Osteoblast (primary cell): ENCODE results near the gene ABCF2. TPM values are rescaled to one million over a fixed set of nuclear protein-coding genes. Genes with fewer than 3 reads are reported as not detected.
A peak's percentile ranks its signal among the peaks of the same experiment; 100 is the strongest.

Source experiments
- DNase-seq: peaks from one replicate; pipeline ENCODE4 v3.0.0; 2011; ENCODE audit warnings: low spot score, mixed read lengths; ENCODE audit not compliant: insufficient read length; ENCODE audit errors: missing footprints
- H2AFZ ChIP-seq: 2 replicates; pipeline ENCODE4 v1.6.0; 2011; ENCODE audit warnings: mild to moderate bottlenecking, low read length
- H3K27ac ChIP-seq: 2 replicates; pipeline ENCODE4 v1.5.1; 2011; ENCODE audit warnings: mild to moderate bottlenecking, low read depth, low read length, moderate library complexity
- H3K27me3 ChIP-seq: 2 replicates; pipeline ENCODE4 v1.6.0; 2012; ENCODE audit warnings: mild to moderate bottlenecking, control low read depth, inconsistent platforms, low read length, moderate library complexity; ENCODE audit not compliant: insufficient read depth
- H3K36me3 ChIP-seq: 2 replicates; pipeline ENCODE4 v1.5.1; 2011; ENCODE audit warnings: mild to moderate bottlenecking, low read length, control low read depth, moderate library complexity; ENCODE audit not compliant: insufficient read depth
- H3K4me1 ChIP-seq: 2 replicates; pipeline ENCODE4 v1.5.1; 2011; ENCODE audit warnings: mild to moderate bottlenecking, low read length, control low read depth, moderate library complexity; ENCODE audit not compliant: insufficient read depth
- H3K4me2 ChIP-seq: 2 replicates; pipeline ENCODE4 v1.6.0; 2011; ENCODE audit warnings: mild to moderate bottlenecking, low read length; ENCODE audit not compliant: insufficient read depth
- H3K4me3 ChIP-seq: fragments of 200-600 bp; sonication (generic); 3 replicates; pipeline ENCODE4 v1.5.1; 2012; ENCODE audit warnings: mild to moderate bottlenecking, low read length, inconsistent platforms; ENCODE audit not compliant: insufficient read depth
- H3K79me2 ChIP-seq: 2 replicates; pipeline ENCODE4 v1.6.0; 2012; ENCODE audit warnings: mild to moderate bottlenecking, low read length, control low read depth, inconsistent platforms; ENCODE audit not compliant: insufficient read depth
- H3K9me3 ChIP-seq: 2 replicates; pipeline ENCODE4 v1.5.1; 2011; ENCODE audit warnings: low read depth, low read length, control low read depth
- H4K20me1 ChIP-seq: 2 replicates; pipeline ENCODE4 v1.6.0; 2012; ENCODE audit warnings: mild to moderate bottlenecking, low read length, control low read depth; ENCODE audit not compliant: insufficient read depth
- CTCF ChIP-seq: IDR thresholded peaks from 2 replicates; pipeline ENCODE4 v1.5.1; 2011; ENCODE audit warnings: mild to moderate bottlenecking, low read depth, low read length, moderate library complexity; ENCODE audit errors: extremely low read depth
- total RNA-seq: library from RNA; depleted of rRNA; stranded (reverse); fragments of >200 nt; gene quantifications from 2 replicates; pipeline ENCODE4 v1.2.3, GENCODE V29; 2012

Gene ABCF2
- total RNA-seq, 1 donor = 65.9 TPM

GRCh38 chr7:151207804-151208203 is 19.2 kb downstream of the ABCF2 start:
- Histone ChIP-seq H4K20me1 (peaks cover 3% of the 10 kb centered on the region), H3K4me1 (no peaks in the 10 kb centered on the region), H3K27me3 (peaks cover 36% of the 10 kb centered on the region), H3K9me3 (no peaks in the 10 kb centered on the region), H3K79me2 (no peaks in the 10 kb centered on the region), H3K36me3 (peaks cover 4% of the 10 kb centered on the region), H2AFZ (no peak overlapping the region), H3K4me2 (no peak overlapping the region), H3K27ac (no peak overlapping the region), H3K4me3 (no peak overlapping the region)
- TF ChIP-seq CTCF = no peak
- no peak for DNase-seq

- no peaks in the 10 kb centered on the region for H3K79me2 ChIP-seq
- no peak overlapping the region for H2AFZ ChIP-seq
- no peak overlapping the region for H3K27ac ChIP-seq
- TF ChIP-seq CTCF = no peak
- H4K20me1 ChIP-seq = peaks cover 3% of the 10 kb centered on the region
- H3K9me3 ChIP-seq = no peaks in the 10 kb centered on the region
- no peaks in the 10 kb centered on the region for H3K4me1 ChIP-seq
- peak; percentile 65 for DNase-seq
- peaks cover 4% of the 10 kb centered on the region for H3K36me3 ChIP-seq
- H3K4me3 ChIP-seq = no peak overlapping the region
- no peak overlapping the region for H3K4me2 ChIP-seq
- peaks cover 39% of the 10 kb centered on the region for H3K27me3 ChIP-seq
Measured at GRCh38 chr7:151207315-151207714, 19.7 kb downstream of the ABCF2 start.

- peaks cover 2% of the 10 kb centered on the region for H3K36me3 ChIP-seq
- H3K9me3 ChIP-seq = no peaks in the 10 kb centered on the region
- no peak overlapping the region for H3K4me2 ChIP-seq
- peaks cover 3% of the 10 kb centered on the region for H4K20me1 ChIP-seq
- no peak overlapping the region for H2AFZ ChIP-seq
- H3K27ac ChIP-seq = no peak overlapping the region
- H3K4me3 ChIP-seq = no peak overlapping the region
- peak; percentile 30 for DNase-seq
- H3K79me2 ChIP-seq = no peaks in the 10 kb centered on the region
- H3K4me1 ChIP-seq = no peaks in the 10 kb centered on the region
- H3K27me3 ChIP-seq = peaks cover 43% of the 10 kb centered on the region
- no peak for TF ChIP-seq CTCF
Measured at GRCh38 chr7:151206914-151207313, 20.1 kb downstream of the ABCF2 start.

GRCh38 chr7:151205730-151206129 is 21.3 kb downstream of the ABCF2 start:
- no peak overlapping the region for H3K4me2 ChIP-seq
- no peaks in the 10 kb centered on the region for H3K9me3 ChIP-seq
- H3K79me2 ChIP-seq = no peaks in the 10 kb centered on the region
- TF ChIP-seq CTCF = no peak
- no peaks in the 10 kb centered on the region for H4K20me1 ChIP-seq
- no peaks in the 10 kb centered on the region for H3K36me3 ChIP-seq
- peaks cover 51% of the 10 kb centered on the region for H3K27me3 ChIP-seq
- no peaks in the 10 kb centered on the region for H3K4me1 ChIP-seq
- peak; percentile 57 for DNase-seq
- H3K4me3 ChIP-seq = no peak overlapping the region
- no peak overlapping the region for H2AFZ ChIP-seq
- no peak overlapping the region for H3K27ac ChIP-seq
